ENCODE results near the gene NFIX. TPM values are rescaled to one million over a fixed set of nuclear protein-coding genes. Genes with fewer than 3 reads are reported as not detected.

NFIX gene
- total RNA-seq, 4 donors from 2014 or later = 39.8 to 55.8 (median 48.2) TPM

GRCh38 chr19:13025819-13026456 lies 30.7 kb downstream of the NFIX start:
- Histone ChIP-seq H3K4me1 (peaks cover under 1 to 92% (median 39%) of the 10 kb centered on the region in 4 donors), H3K27ac (peak overlapping the region in 3 of 4 donors; percentile 56 to 95 (median 92)), H3K36me3 (peaks cover 0 to 9% (median 0%) of the 10 kb centered on the region in 3 donors), H3K27me3 (no peaks in the 10 kb centered on the region), H3K4me3 (peak overlapping the region in 1 of 4 donors; percentile 49), H3K9me3 (no peaks in the 10 kb centered on the region)
- TF ChIP-seq CTCF (IDR thresholded peaks at IDR 0.05) (no peak), POLR2A (IDR thresholded peaks at IDR 0.05) (no peak), EP300 (IDR thresholded peaks at IDR 0.05) (no peak)
- DNase-seq (ENCODE audit: low spot score in 2 of 2) = no peak
- WGBS, 2 donors = 61 to 64% methylated on average over 7 of the region's 7 CpGs

GRCh38 chr19:13026462-13027370 lies 31.4 kb downstream of the NFIX start:
- TF ChIP-seq CTCF (IDR thresholded peaks at IDR 0.05) (no peak), POLR2A (IDR thresholded peaks at IDR 0.05) (no peak)
- 62 to 75% methylated on average over 14 of the region's 14 CpGs for WGBS, 2 donors
- peaks cover 0 to 9% (median 0%) of the 10 kb centered on the region in 3 donors for H3K36me3 ChIP-seq
- no peak for DNase-seq (ENCODE audit: low spot score in 2 of 2)
- peak overlapping the region in 3 of 4 donors; percentile 56 to 95 (median 92) for H3K27ac ChIP-seq
- no peaks in the 10 kb centered on the region for H3K9me3 ChIP-seq
- no peak overlapping the region for H3K4me3 ChIP-seq
- H3K27me3 ChIP-seq = no peaks in the 10 kb centered on the region
- H3K4me1 ChIP-seq = peaks cover 2 to 92% (median 41%) of the 10 kb centered on the region in 4 donors

GRCh38 chr19:13027557-13027956 lies 32.3 kb downstream of the NFIX start:
- Histone ChIP-seq H3K4me3 (no peak overlapping the region), H3K4me1 (peaks cover 2 to 92% (median 43%) of the 10 kb centered on the region in 4 donors), H3K9me3 (no peaks in the 10 kb centered on the region), H3K27ac (peak overlapping the region in 3 of 4 donors; percentile 13 to 37 (median 25)), H3K27me3 (no peaks in the 10 kb centered on the region), H3K36me3 (peaks cover 0 to 9% (median 0%) of the 10 kb centered on the region in 3 donors)
- no peak for TF ChIP-seq POLR2A (IDR thresholded peaks at IDR 0.05)
- TF ChIP-seq CTCF (IDR thresholded peaks at IDR 0.05) = no peak
- no peak for DNase-seq (ENCODE audit: low spot score in 2 of 2)
- 81 to 83% methylated on average over 6 of the region's 6 CpGs for WGBS, 2 donors

GRCh38 chr19:13028027-13028426 lies 32.8 kb downstream of the NFIX start:
- no peak for DNase-seq (ENCODE audit: low spot score in 2 of 2)
- TF ChIP-seq EP300 (IDR thresholded peaks at IDR 0.05) = no peak
- TF ChIP-seq POLR2A (IDR thresholded peaks at IDR 0.05) = no peak
- no peak for TF ChIP-seq CTCF (IDR thresholded peaks at IDR 0.05)
- no peak overlapping the region for H3K4me3 ChIP-seq
- no peaks in the 10 kb centered on the region for H3K27me3 ChIP-seq
- WGBS, 2 donors = 82 to 90% methylated on average over 3 of the region's 3 CpGs
- H3K27ac ChIP-seq = peak overlapping the region in 2 of 4 donors; percentile 25 to 37
- H3K9me3 ChIP-seq = no peaks in the 10 kb centered on the region
- peaks cover 2 to 95% (median 47%) of the 10 kb centered on the region in 4 donors for H3K4me1 ChIP-seq
- H3K36me3 ChIP-seq = peaks cover 0 to 9% (median 0%) of the 10 kb centered on the region in 3 donors

Measured in tibial nerve (tissue), 4 donors.